Subcutaneous abdominal adipose tissue (tissue), 5 donors: ENCODE measurements around the gene FGFR1OP2.

ENCODE experiments used
- H3K27ac ChIP-seq: one replicate; pipeline ENCODE4 v1.7.0; 2013; ENCODE audit warnings: low read depth, mild to moderate bottlenecking, inconsistent platforms, low read length, moderate library complexity
- H3K27me3 ChIP-seq, 5 donors: one replicate each; pipeline ENCODE4 v1.7.0; 2013; ENCODE audit warnings: low read length in 5 of 5, inconsistent platforms in 1 of 5; ENCODE audit not compliant: control insufficient read depth in 5 of 5, insufficient read depth in 4 of 5
- H3K36me3 ChIP-seq, 5 donors: one replicate each; pipeline ENCODE4 v1.7.0; 2013; ENCODE audit warnings: low read length in 5 of 5; ENCODE audit not compliant: control insufficient read depth in 5 of 5, insufficient read depth in 5 of 5
- H3K4me1 ChIP-seq, 5 donors: one replicate each; pipeline ENCODE4 v1.7.0; 2013; ENCODE audit warnings: low read length in 5 of 5, mild to moderate bottlenecking in 3 of 5, moderate library complexity in 1 of 5; ENCODE audit not compliant: control insufficient read depth in 5 of 5, insufficient read depth in 5 of 5
- H3K4me3 ChIP-seq, 5 donors: one replicate each; pipeline ENCODE4 v1.7.0; 2013; ENCODE audit warnings: low read length in 5 of 5, low read depth in 1 of 5
- H3K9ac ChIP-seq, 5 donors: one replicate each; pipeline ENCODE4 v1.7.0; 2013; ENCODE audit warnings: low read length in 5 of 5, mild to moderate bottlenecking in 4 of 5, moderate library complexity in 3 of 5
- H3K9me3 ChIP-seq, 5 donors: one replicate each; pipeline ENCODE4 v1.7.0; 2013; ENCODE audit warnings: low read length in 5 of 5; ENCODE audit not compliant: control insufficient read depth in 5 of 5
- donor health status: healthy.
- donor health status: healthy.
- donor health status: healthy.
- donor health status: healthy.
- donor health status: healthy.

FGFR1OP2 gene

GRCh38 chr12:27012239-27012981 lies 74.1 kb downstream of the FGFR1OP2 start:
- Histone ChIP-seq H3K27me3 (no peaks in the 10 kb centered on the region), H3K27ac (no peak overlapping the region), H3K9ac (no peak overlapping the region), H3K9me3 (no peaks in the 10 kb centered on the region), H3K4me3 (no peak overlapping the region), H3K4me1 (peaks cover 0 to 31% (median 28%) of the 10 kb centered on the region in 5 donors), H3K36me3 (peaks cover 0 to 2% (median 0%) of the 10 kb centered on the region in 5 donors)

- Histone ChIP-seq H3K36me3 (peaks cover 0 to 2% (median 0%) of the 10 kb centered on the region in 5 donors), H3K27me3 (no peaks in the 10 kb centered on the region), H3K4me1 (peaks cover 0 to 31% (median 28%) of the 10 kb centered on the region in 5 donors), H3K9me3 (no peaks in the 10 kb centered on the region), H3K27ac (no peak overlapping the region), H3K9ac (peak overlapping the region in 2 of 5 donors; percentile 77 to 93), H3K4me3 (no peak overlapping the region)
Observed at GRCh38 chr12:27012982-27013255, 74.6 kb downstream of the FGFR1OP2 start.

- peaks cover 0 to under 1% (median 0%) of the 10 kb centered on the region in 5 donors for H3K36me3 ChIP-seq
Observed at GRCh38 chr12:27013611-27014084, 75.4 kb downstream of the FGFR1OP2 start.

GRCh38 chr12:27014085-27014858 lies 76.0 kb downstream of the FGFR1OP2 start, which contains the start of gene TM7SF3:
TSS of gene TM7SF3 (minus strand) at chr12:27014384. CDS start at chr12:27014168, 216 bp downstream.
- Histone ChIP-seq H3K27ac (peak within 1 kb of the TSS; percentile 95), H3K9me3 (no peaks in the 10 kb centered on the region), H3K4me3 (peak within 1 kb of the TSS; percentile 91 to 95 (median 94)), H3K4me1 (peaks cover 0 to 31% (median 28%) of the 10 kb centered on the region in 5 donors), H3K27me3 (no peaks in the 10 kb centered on the region), H3K9ac (peak within 1 kb of the TSS; percentile 80 to 93 (median 83)), H3K36me3 (no peaks in the 10 kb centered on the region)

More at GRCh38 chr12:27013611-27014084, 75.4 kb downstream of the FGFR1OP2 start:
- H3K27me3 ChIP-seq: no peaks in the 10 kb centered on the region
- H3K4me3 ChIP-seq: peak overlapping the region; percentile 91 to 95 (median 94)
- H3K27ac ChIP-seq: peak overlapping the region; percentile 95
- H3K9ac ChIP-seq: peak overlapping the region; percentile 77 to 93 (median 81)
- H3K4me1 ChIP-seq: peaks cover 0 to 31% (median 28%) of the 10 kb centered on the region in 5 donors
- H3K9me3 ChIP-seq: no peaks in the 10 kb centered on the region

GRCh38 chr12:27014859-27015729 lies 76.8 kb downstream of the FGFR1OP2 start:
- H3K4me1 ChIP-seq: peaks cover 0 to 31% (median 28%) of the 10 kb centered on the region in 5 donors
- no peaks in the 10 kb centered on the region for H3K27me3 ChIP-seq
- peak overlapping the region; percentile 95 for H3K27ac ChIP-seq
- peak overlapping the region; percentile 79 to 95 (median 94) for H3K4me3 ChIP-seq
- H3K9me3 ChIP-seq: no peaks in the 10 kb centered on the region
- peak overlapping the region; percentile 80 to 93 (median 83) for H3K9ac ChIP-seq
- H3K36me3 ChIP-seq: no peaks in the 10 kb centered on the region

- H3K27ac ChIP-seq: peak overlapping the region; percentile 95
- H3K4me1 ChIP-seq: peaks cover 0 to 31% (median 28%) of the 10 kb centered on the region in 5 donors
- H3K4me3 ChIP-seq: no peak overlapping the region
- H3K36me3 ChIP-seq: no peaks in the 10 kb centered on the region
- no peak overlapping the region for H3K9ac ChIP-seq
- H3K27me3 ChIP-seq: no peaks in the 10 kb centered on the region
- H3K9me3 ChIP-seq: no peaks in the 10 kb centered on the region
Observed at GRCh38 chr12:27015730-27016076, 77.4 kb downstream of the FGFR1OP2 start.
